H1 (cell line): Measurements from ENCODE around the gene CHCHD6. TPM values are rescaled to one million over a fixed set of nuclear protein-coding genes. Genes with fewer than 3 reads are reported as not detected.

Experiments used
- CTCF ChIA-PET: fragments of 300-600 bp; sonication (Branson Sonifier 250); formaldehyde crosslinking; loops from one replicate; lab custom pipeline; 2021; ENCODE audit not compliant: partially characterized antibody; lab: Charles Lee
- POLR2A ChIA-PET: fragments of 300-600 bp; sonication (Branson Sonifier 250); formaldehyde crosslinking; loops from one replicate; lab custom pipeline; 2021; ENCODE audit warnings: inconsistent platforms; ENCODE audit not compliant: partially characterized antibody; lab: Charles Lee
- DNase-seq, 2 experiments: peaks; one replicate each; pipeline versions ENCODE4 v3.0.0 to v3.0.0-alpha.2; 2010 to 2022; ENCODE audit warnings: low spot score in 2 of 2, low read depth in 1 of 2, mixed read lengths in 1 of 2
- FAIRE-seq: peaks from 2 replicates; lab custom pipeline; 2011; peaks lifted over from hg19 to GRCh38; lab: Jason Lieb, UNC
- H2AFZ ChIP-seq: 2 replicates; pipeline ENCODE4 v1.8.1; 2012; ENCODE audit warnings: low read length, inconsistent platforms
- H2AK5ac ChIP-seq: 2 replicates; pipeline ENCODE4 v1.6.1; 2013; ENCODE audit warnings: low read depth, low read length
- H2BK120ac ChIP-seq: replicated peaks from 2 replicates; pipeline ENCODE3; 2013; ENCODE audit warnings: low read depth, low read length, inconsistent platforms
- H2BK12ac ChIP-seq: 2 replicates; pipeline ENCODE4 v1.6.1; 2013; ENCODE audit warnings: low read depth, low read length
- H2BK15ac ChIP-seq: 2 replicates; pipeline ENCODE4 v1.6.1; 2013; ENCODE audit warnings: low read length
- H2BK20ac ChIP-seq: 2 replicates; pipeline ENCODE4 v1.6.1; 2013; ENCODE audit warnings: low read length
- H2BK5ac ChIP-seq: 2 replicates; pipeline ENCODE4 v1.6.1; 2013; ENCODE audit warnings: low read depth, low read length
- H3K14ac ChIP-seq: 2 replicates; pipeline ENCODE4 v1.6.1; 2013; ENCODE audit warnings: inconsistent platforms; ENCODE audit not compliant: insufficient read length
- H3K18ac ChIP-seq: 2 replicates; pipeline ENCODE4 v1.6.1; 2013; ENCODE audit warnings: low read length; ENCODE audit errors: extremely low read depth
- H3K23ac ChIP-seq: 2 replicates; pipeline ENCODE4 v1.6.1; 2013; ENCODE audit warnings: inconsistent platforms; ENCODE audit not compliant: insufficient read length
- H3K23me2 ChIP-seq: 2 replicates; pipeline ENCODE4 v1.6.1; 2013; ENCODE audit warnings: low read depth, low read length
- H3K27ac ChIP-seq: 2 replicates; pipeline ENCODE4 v1.6.1; 2011; ENCODE audit warnings: low read depth, low read length, inconsistent platforms
- H3K27me3 ChIP-seq, 4 experiments: replicated peaks in 1 of 4; 1 replicate in 1 of 4; 2 replicates in 3 of 4; pipeline versions ENCODE4 v1.6.1 to v1.8.1; 2011 to 2013; ENCODE audit warnings: low read length in 3 of 4, mild to moderate bottlenecking in 3 of 4, inconsistent platforms in 2 of 4, mixed read lengths in 2 of 4, moderate library complexity in 1 of 4; ENCODE audit not compliant: control insufficient read depth in 3 of 4, insufficient read depth in 3 of 4; ENCODE audit errors: extremely low read depth in 1 of 4
- H3K36me3 ChIP-seq, 4 experiments: 2 replicates each; pipeline versions ENCODE4 v1.6.1 to v1.8.1; 2011 to 2013; ENCODE audit warnings: mild to moderate bottlenecking in 4 of 4, low read length in 3 of 4, moderate library complexity in 2 of 4, control low read depth in 1 of 4, inconsistent platforms in 1 of 4; ENCODE audit not compliant: insufficient read depth in 4 of 4, control insufficient read depth in 2 of 4
- H3K4ac ChIP-seq: replicated peaks from 2 replicates; pipeline ENCODE3; 2013; ENCODE audit warnings: low read length, low read depth, mixed read lengths, inconsistent platforms; ENCODE audit not compliant: insufficient read length
- H3K4me1 ChIP-seq, 4 experiments: replicated peaks in 1 of 4; 1 replicate in 1 of 4; 2 replicates in 3 of 4; pipeline versions ENCODE4 v1.6.1 to v1.8.1; 2011 to 2013; ENCODE audit warnings: low read length in 3 of 4, inconsistent platforms in 2 of 4, mixed read lengths in 1 of 4; ENCODE audit not compliant: insufficient read depth in 4 of 4, control insufficient read depth in 3 of 4
- H3K4me2 ChIP-seq, 2 experiments: 2 replicates each; pipeline versions ENCODE4 v1.6.1 to v1.8.1; 2011 to 2013; ENCODE audit warnings: low read depth in 2 of 2, low read length in 2 of 2, control low read depth in 1 of 2, inconsistent platforms in 1 of 2, mild to moderate bottlenecking in 1 of 2; ENCODE audit not compliant: insufficient read depth in 1 of 2
- H3K4me3 ChIP-seq, 4 experiments: fragments of 200-600, 300-600 bp in 1 of 4; sonication (generic), shearing (Covaris generic), sonication (Bioruptor Twin) in 1 of 4; 2 replicates each; pipeline versions ENCODE4 v1.5.1 to v1.8.1; 2011 to 2016; ENCODE audit warnings: low read length in 4 of 4, low read depth in 3 of 4, control low read depth in 2 of 4, inconsistent platforms in 2 of 4, mild to moderate bottlenecking in 2 of 4, mixed read lengths in 1 of 4, moderate library complexity in 1 of 4; ENCODE audit not compliant: insufficient read depth in 2 of 4; ENCODE audit errors: extremely low read depth in 1 of 4
- H3K56ac ChIP-seq: replicated peaks from 2 replicates; pipeline ENCODE3; 2013; ENCODE audit warnings: low read depth, mild to moderate bottlenecking, mixed read lengths, low read length, inconsistent platforms; ENCODE audit not compliant: insufficient read length
- H3K79me1 ChIP-seq: 2 replicates; pipeline ENCODE4 v1.6.1; 2013; ENCODE audit warnings: low read depth, low read length, control low read depth
- H3K79me2 ChIP-seq, 2 experiments: 2 replicates each; pipeline versions ENCODE4 v1.6.1 to v1.8.1; 2012 to 2013; ENCODE audit warnings: low read length in 2 of 2, mild to moderate bottlenecking in 2 of 2, inconsistent platforms in 1 of 2; ENCODE audit not compliant: insufficient read depth in 2 of 2, control insufficient read depth in 1 of 2
- H3K9ac ChIP-seq, 4 experiments: replicated peaks in 1 of 4; 1 replicate in 1 of 4; 2 replicates in 3 of 4; pipeline versions ENCODE4 v1.6.1 to v1.8.1; 2011 to 2013; ENCODE audit warnings: low read depth in 3 of 4, low read length in 3 of 4, control low read depth in 2 of 4, mild to moderate bottlenecking in 2 of 4, moderate library complexity in 2 of 4, inconsistent platforms in 1 of 4; ENCODE audit errors: extremely low read depth in 1 of 4
- H3K9me3 ChIP-seq, 2 experiments: 2 replicates each; pipeline versions ENCODE4 v1.6.1 to v1.8.1; 2012 to 2013; ENCODE audit warnings: mild to moderate bottlenecking in 2 of 2, moderate library complexity in 2 of 2, control low read depth in 1 of 2, inconsistent platforms in 1 of 2, low read depth in 1 of 2, low read length in 1 of 2, mixed read lengths in 1 of 2; ENCODE audit not compliant: insufficient read depth in 2 of 2
- H4K20me1 ChIP-seq, 2 experiments: replicated peaks in 1 of 2; 2 replicates each; pipeline versions ENCODE3 to v1.8.1; 2011 to 2013; ENCODE audit warnings: inconsistent platforms in 2 of 2, low read length in 2 of 2, mild to moderate bottlenecking in 1 of 2; ENCODE audit not compliant: insufficient read depth in 2 of 2, control insufficient read depth in 1 of 2
- H4K5ac ChIP-seq: 2 replicates; pipeline ENCODE4 v1.6.1; 2013; ENCODE audit warnings: low read length, low read depth, mixed read lengths, inconsistent platforms; ENCODE audit not compliant: insufficient read length
- H4K8ac ChIP-seq: 2 replicates; pipeline ENCODE4 v1.8.0; 2013; ENCODE audit warnings: mild to moderate bottlenecking, moderate library complexity, low read length, inconsistent platforms; ENCODE audit not compliant: insufficient read depth; ENCODE audit errors: extremely low read depth
- H4K91ac ChIP-seq: replicated peaks from 2 replicates; pipeline ENCODE3; 2013; ENCODE audit warnings: low read length, mixed read lengths, inconsistent platforms; ENCODE audit not compliant: insufficient read length
- CEBPB ChIP-seq: IDR thresholded peaks from 2 replicates; pipeline ENCODE4 v1.6.1; 2012; ENCODE audit warnings: low read depth, low read length
- NANOG ChIP-seq: IDR thresholded peaks from 2 replicates; pipeline ENCODE4 v1.6.1; 2011; ENCODE audit warnings: low read length, low read depth, mild to moderate bottlenecking, inconsistent platforms; ENCODE audit not compliant: insufficient read depth, poor library complexity, severe bottlenecking
- SAP30 ChIP-seq: fragments of 300-600 bp; sonication (generic); IDR thresholded peaks from 2 replicates; pipeline ENCODE4 v1.7.1; 2012; ENCODE audit warnings: low read length, moderate library complexity, mild to moderate bottlenecking, inconsistent platforms; ENCODE audit not compliant: insufficient read depth, insufficient replicate concordance
- SIRT6 ChIP-seq: IDR thresholded peaks from one replicate; pipeline ENCODE4 v1.7.1; 2012; ENCODE audit warnings: low read length, inconsistent platforms
- WGBS, 2 experiments: shearing (Covaris generic) in 1 of 2; methylation state at CpG; one replicate each; pipeline versions ENCODE4 v1.1.6 to v1.1.7; 2013 to 2015; ENCODE audit warnings: low lambda C conversion rate in 2 of 2, mixed read lengths in 2 of 2, inconsistent platforms in 1 of 2, low coverage in 1 of 2, missing lambda C conversion rate in 1 of 2; ENCODE audit not compliant: insufficient replicate concordance in 2 of 2, insufficient coverage in 1 of 2, insufficient read length in 1 of 2; ENCODE audit errors: extremely low coverage in 1 of 2, missing lambda C conversion rate in 1 of 2; 5-methylcytosine and 5-hydroxymethylcytosine counted together
- polyA plus RNA-seq, 7 experiments: library from polyadenylated mRNA; depleted of rRNA in 3 of 7; stranded (reverse) in 5 of 7; unstranded in 2 of 7; fragments of >200 nt in 5 of 7; fragments of 200-250 nt in 2 of 7; gene quantifications; 1 replicate in 5 of 7; 2 replicates in 1 of 7; 4 replicates in 1 of 7; pipeline versions ENCODE4 v1.2.1 to v1.2.3, GENCODE V29; 2011 to 2013; ENCODE audit warnings: missing spikeins in 2 of 7, mixed read lengths in 2 of 7
- total RNA-seq: library from RNA; stranded (reverse); fragmentation: NEBNext Ultra II Directional; extraction: Animal tissue kit (Norgen Biotek cat#: 25700); gene quantifications from 2 replicates; pipeline ENCODE4 v1.2.1, GENCODE V29; 2021
- TF ChIP-seq, protein P1 (sequence below): IDR thresholded peaks from 2 replicates; pipeline ENCODE4 v1.6.1; 2012; ENCODE audit warnings: inconsistent platforms
- TF ChIP-seq, protein P2 (sequence below): IDR thresholded peaks from 2 replicates; pipeline ENCODE4 v1.6.1; 2012; ENCODE audit warnings: low read length, inconsistent platforms

Gene CHCHD6
- total and polyA plus RNA-seq, 2 of the 8 experiments (the other 6 are each of a cell fraction or from before 2014, with no cell fraction given), result 32.4 to 37.6 TPM

DNA sequence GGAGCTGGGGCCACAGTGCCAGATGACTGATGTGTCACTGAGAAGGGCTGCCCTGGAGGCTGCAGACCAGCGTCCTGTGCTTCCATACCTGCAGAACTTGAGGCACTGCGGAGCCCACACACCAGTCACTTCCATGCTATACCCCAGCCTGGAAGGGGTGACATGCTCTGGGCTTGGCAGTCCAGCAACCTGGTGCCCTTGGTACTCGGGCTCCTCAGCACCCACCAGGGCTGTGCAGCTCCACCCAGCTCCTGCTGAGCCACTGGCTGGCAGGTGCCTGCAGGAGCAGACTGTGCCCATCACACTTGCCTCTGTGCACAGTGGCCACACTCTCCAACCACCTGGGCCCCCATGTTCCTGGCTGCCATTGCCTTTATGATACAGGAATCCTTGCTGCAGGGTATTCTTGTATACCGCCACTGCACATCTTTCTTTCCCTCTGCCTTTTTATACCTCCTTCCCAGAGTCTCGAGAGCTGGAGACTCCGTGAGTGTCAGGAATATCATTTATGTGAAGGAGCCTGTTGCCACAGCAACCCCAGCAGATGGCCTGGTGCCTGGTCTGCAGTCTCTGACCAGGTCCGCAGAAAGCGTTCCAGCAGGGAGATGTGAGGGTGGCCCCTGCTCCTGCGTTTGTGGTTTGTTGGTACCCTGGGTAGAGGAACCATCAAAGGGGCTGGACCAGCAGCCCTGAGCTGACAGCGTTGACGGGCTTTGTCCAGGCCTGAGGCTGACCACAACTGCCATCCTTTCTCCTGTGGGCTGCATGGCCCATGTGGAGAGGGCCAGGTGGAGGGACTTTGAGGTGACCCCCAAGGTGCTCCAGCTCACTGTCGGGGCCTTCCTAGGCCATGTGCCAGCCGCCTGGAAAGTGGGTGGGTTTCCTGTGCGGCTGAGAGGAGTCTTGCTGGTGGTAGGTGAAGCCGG is 185.5 kb downstream of the CHCHD6 start:
- H2BK15ac ChIP-seq, result no peak overlapping the region
- no peaks in the 10 kb centered on the region for H3K9me3 ChIP-seq
- H4K20me1 ChIP-seq, result peaks cover 0 to under 1% of the 10 kb centered on the region in 2 experiments
- no peak overlapping the region for H3K18ac ChIP-seq
- H2AFZ ChIP-seq, result no peak overlapping the region
- H4K91ac ChIP-seq, result no peak overlapping the region
- no peak for TF ChIP-seq SIRT6
- no peak for TF ChIP-seq SAP30
- TF ChIP-seq, protein P1, sequence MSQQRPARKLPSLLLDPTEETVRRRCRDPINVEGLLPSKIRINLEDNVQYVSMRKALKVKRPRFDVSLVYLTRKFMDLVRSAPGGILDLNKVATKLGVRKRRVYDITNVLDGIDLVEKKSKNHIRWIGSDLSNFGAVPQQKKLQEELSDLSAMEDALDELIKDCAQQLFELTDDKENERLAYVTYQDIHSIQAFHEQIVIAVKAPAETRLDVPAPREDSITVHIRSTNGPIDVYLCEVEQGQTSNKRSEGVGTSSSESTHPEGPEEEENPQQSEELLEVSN, result no peak
- no peak for TF ChIP-seq CEBPB
- no peak for TF ChIP-seq NANOG
- TF ChIP-seq, protein P2, sequence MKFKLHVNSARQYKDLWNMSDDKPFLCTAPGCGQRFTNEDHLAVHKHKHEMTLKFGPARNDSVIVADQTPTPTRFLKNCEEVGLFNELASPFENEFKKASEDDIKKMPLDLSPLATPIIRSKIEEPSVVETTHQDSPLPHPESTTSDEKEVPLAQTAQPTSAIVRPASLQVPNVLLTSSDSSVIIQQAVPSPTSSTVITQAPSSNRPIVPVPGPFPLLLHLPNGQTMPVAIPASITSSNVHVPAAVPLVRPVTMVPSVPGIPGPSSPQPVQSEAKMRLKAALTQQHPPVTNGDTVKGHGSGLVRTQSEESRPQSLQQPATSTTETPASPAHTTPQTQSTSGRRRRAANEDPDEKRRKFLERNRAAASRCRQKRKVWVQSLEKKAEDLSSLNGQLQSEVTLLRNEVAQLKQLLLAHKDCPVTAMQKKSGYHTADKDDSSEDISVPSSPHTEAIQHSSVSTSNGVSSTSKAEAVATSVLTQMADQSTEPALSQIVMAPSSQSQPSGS, result no peak
- no peak overlapping the region for H2BK5ac ChIP-seq
- H3K79me2 ChIP-seq, result no peaks in the 10 kb centered on the region
- H3K23me2 ChIP-seq, result no peaks in the 10 kb centered on the region
- no peak overlapping the region for H3K4me2 ChIP-seq
- H3K4me3 ChIP-seq, result no peak overlapping the region
- H2AK5ac ChIP-seq, result no peak overlapping the region
- DNase-seq, result no peak
- H3K4ac ChIP-seq, result no peak overlapping the region
- H4K8ac ChIP-seq, result no peak overlapping the region; the same call in 1 of the 2 replicates
- H2BK20ac ChIP-seq, result no peak overlapping the region
- peaks cover 0 to 6% (median 1%) of the 10 kb centered on the region in 4 experiments; a peak in 3 of 7 replicates for H3K4me1 ChIP-seq
- no peak overlapping the region for H3K14ac ChIP-seq
- H3K23ac ChIP-seq, result no peak overlapping the region
- no peaks in the 10 kb centered on the region; a peak in 1 of 8 replicates for H3K36me3 ChIP-seq
- H3K56ac ChIP-seq, result no peak overlapping the region
- ChIA-PET CTCF (no interaction called here), POLR2A (no interaction called here)
- no peak for FAIRE-seq
- no peak overlapping the region for H4K5ac ChIP-seq
- H2BK12ac ChIP-seq, result no peak overlapping the region
- H3K27ac ChIP-seq, result no peak overlapping the region
- no peak overlapping the region for H3K9ac ChIP-seq
- no peaks in the 10 kb centered on the region for H3K27me3 ChIP-seq
- peaks cover 2% of the 10 kb centered on the region for H3K79me1 ChIP-seq
- WGBS, 2 experiments, result 83% methylated on average over 15 of the region's 15 CpGs; no CpG with 5 or more reads in 1 of the 2 experiments
- no peak overlapping the region for H2BK120ac ChIP-seq
